Ovary (tissue), 3 donors: ENCODE results near the gene RXRB.

Source experiments
- CTCF ChIP-seq, 3 donors: fragments of 450-650 bp in 2 of 3; fragments of 200-600 bp in 1 of 3; IDR thresholded peaks; one replicate each; pipeline versions ENCODE4 v1.5.1 to v1.8.0; 2016 to 2022; ENCODE audit warnings: antibody characterized with exemption in 3 of 3, mild to moderate bottlenecking in 1 of 3
- POLR2A ChIP-seq: fragments of 450-650 bp; IDR thresholded peaks from one replicate; pipeline ENCODE4 v1.6.1; 2017; ENCODE audit warnings: antibody characterized with exemption, mild to moderate bottlenecking, moderate library complexity
- donor health status: DM: no; HTN: no; CAD: no.

GRCh38 chr6:33144373-33144772 lies 56.1 kb downstream of the RXRB start:
- TF ChIP-seq POLR2A (no peak), CTCF (IDR thresholded peaks at IDR 0.05) (no peak)
